GM04503 (cell line): ENCODE results near the gene IFI30.
"Not testable (repeated sequence)": the region's sequence is repeated elsewhere in the genome, so short reads cannot be mapped to it uniquely, and the experiment has no call there.

Experiments
- DNase-seq: peaks from one replicate; pipeline ENCODE4 v3.0.0-alpha.2; 2012; ENCODE audit warnings: low read depth

The IFI30 gene

DNA sequence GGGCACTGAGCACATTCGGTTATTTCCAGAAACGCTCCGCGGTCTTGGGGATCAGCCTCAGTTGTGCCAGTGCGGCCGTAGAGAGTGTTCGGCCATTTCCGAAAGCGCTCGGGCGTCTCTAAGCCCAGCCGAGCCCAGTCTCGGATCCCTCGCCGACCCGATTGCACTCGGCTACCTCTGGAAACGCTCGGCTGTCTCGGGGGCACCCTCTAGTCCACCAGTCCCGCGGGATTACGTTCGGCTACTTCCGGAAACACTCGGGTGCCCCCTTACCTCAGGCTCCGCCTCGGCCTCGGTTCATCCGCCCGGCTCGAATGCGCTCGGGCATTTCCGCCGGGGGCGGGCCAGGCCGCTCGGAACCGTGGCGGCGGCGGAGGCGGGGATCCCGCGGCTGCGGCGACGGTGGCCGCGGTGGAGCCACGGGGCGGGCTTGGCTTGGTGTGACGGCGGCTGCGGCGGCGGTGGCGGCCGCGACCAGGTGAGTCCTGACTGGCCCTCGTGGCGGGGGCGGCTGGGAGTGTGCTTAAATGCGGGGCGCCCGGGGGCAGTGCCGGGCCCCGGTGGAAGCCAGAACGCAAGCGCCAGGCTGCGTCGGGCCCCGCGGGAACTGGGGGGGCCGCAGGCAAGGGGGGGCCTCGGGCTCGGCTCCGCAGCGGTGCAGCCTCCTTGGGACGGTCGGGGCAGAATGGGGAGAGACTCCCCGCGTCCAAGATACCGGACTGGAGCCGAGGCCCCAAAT, 20.6 kb upstream of the IFI30 start, which contains the start of gene PIK3R2:
Gene PIK3R2 (plus strand): TSS at position 347 of the 739 bp plus-strand sequence. CDS start 2,717 bp downstream, outside the sequence.
- DNase-seq = peak; percentile 84

DNA sequence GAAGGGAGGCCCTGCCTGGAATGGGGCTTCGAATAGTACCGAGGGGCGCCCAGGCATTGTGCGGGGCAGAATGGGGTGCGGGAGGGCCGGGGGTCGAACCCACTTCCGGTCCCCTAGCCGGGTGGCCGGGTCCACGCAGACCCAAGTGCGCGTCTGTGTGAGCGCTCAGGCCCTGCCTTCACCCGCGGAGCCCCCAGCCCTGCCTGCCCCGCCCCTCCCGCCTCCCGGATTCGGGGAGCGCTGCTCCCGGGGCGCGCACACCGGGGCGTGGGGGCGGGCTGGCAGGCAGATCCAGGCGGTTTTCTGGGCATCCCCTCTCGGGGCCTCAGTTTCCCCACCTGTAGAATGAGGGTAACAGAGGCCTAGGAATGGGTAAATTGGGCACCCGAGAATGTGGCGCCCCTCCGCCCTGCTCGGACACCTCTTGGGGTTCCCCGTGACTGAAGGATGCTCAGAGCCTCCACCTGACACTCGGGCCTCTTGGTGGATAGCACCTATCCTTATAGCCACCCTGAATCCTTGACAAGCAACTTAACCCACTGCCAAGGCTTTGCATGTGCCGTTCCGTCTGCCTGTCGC, 20.0 kb upstream of the IFI30 start:
- DNase-seq = no peak

DNA sequence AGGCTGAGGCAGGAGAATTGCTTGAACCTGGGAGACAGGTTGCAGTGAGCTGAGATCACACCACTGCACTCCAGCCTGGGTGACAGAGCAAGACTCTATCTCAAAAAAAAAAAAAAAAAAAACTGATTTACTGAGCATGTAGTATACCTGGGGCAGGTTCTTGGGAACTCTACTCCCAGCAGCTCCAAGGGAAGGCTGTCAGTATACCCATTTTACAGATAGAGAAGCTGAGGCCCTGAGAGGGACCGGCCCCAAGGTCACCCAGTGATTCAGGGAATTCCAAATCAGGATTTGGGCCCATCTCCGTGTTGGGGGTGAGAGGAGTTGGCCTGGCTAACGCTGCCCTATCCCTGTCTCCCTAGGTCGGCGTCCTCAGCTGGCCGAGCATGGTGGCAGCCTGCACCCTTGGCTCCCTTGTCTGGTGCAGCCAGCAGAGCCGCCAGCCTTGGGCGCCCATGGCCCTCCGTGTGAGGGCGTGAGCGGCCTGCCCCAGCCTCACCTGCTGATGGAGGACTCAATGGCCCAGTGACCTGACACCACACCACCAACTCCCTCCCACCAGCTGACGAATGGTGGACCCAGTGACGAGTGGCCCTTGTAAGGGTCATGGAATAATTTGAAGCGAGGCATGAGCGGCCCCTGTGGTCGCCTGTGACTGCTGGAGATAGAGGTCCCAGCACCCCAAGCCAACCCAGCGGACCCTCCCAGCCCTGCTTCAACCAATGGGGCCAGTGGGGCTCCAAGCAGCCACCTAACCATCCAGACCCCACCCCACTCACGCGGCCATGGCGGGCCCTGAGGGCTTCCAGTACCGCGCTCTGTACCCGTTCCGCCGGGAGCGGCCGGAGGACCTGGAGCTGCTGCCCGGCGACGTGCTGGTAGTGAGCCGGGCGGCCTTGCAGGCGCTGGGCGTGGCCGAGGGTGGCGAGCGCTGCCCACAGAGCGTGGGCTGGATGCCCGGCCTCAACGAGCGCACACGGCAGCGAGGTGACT, 18.2 kb upstream of the IFI30 start:
- no peak for DNase-seq

DNA sequence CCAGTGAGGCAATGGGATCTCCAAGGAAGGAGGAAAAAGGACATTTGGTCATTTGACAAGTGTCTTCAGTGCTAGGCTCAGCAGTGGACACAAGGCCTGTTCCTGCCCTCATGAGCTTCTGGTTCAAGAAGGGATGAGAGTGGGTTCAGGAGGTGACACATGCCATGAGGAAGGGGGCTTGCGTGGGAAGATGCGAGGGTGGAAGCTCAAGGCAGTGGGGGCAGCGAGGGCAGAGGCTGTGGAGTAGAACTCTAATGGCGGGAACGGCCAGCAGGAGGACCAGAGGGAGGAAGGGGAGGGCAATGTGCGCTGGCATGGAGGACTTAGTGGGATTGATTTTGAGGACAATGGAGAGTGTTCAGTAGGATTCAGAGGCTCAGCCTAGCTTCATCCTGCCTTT, 17.3 kb upstream of the IFI30 start:
- no peak for DNase-seq

DNA sequence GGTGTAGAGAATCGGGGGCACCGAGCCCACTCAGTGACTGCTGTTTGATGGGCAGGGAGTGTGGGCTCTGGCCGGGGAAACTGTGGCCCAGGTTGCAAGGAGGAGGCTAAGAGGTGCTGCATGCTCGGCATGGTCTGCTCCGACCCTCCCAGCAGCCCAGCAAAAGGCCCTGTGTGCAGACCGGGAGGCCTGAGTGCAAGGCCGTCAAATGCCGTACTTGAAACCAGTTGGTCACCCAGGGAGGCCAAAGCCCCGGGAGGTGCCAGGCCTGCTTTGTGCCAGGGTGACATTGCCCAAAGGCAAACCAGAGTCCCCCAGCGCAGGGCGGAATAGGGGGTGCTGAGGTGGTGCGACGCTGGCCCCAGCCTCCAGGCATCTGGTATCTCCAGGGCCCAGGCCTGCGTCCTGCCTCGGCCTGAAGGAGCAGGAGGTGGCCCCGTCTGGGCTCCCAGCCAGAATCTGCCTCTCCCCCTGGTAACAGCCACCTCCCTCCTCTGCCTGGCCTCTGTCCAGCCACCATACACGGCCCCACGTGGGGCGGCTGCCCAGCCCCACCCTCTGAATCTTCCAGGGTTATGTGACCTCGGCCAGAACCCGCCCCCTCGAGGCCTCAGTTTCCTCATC, 16.7 kb upstream of the IFI30 start:
- peak; percentile 16 for DNase-seq

DNA sequence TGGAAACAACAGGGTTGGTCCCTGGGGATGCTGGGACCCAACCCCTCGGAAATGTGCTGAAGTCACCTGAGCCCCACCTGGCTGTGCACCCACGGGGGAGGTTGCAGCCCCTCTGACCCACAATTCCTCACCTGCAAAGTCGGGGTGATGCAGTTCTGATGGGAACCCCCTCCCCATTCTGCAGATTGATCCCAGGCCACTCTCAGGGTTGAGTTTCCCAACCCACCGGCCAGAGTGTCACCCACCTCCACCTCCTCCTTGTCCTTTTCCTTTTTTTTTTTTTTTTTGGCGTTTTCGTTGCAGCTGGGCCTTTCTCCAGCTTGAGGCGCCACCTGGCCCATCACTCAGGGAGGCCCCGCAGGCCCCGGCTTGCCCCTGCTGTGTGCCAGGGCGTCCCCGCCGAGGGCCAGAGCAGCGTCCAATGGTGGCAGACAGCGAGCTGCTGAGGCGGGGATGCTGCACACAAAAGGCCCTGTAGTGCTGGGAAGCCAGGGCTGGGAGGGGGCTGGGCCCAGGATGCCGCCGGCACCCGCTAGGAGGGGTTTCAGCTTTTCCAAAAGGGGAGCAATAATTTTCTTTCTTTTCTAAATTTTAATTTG, 16.0 kb upstream of the IFI30 start:
- DNase-seq = no peak

DNA sequence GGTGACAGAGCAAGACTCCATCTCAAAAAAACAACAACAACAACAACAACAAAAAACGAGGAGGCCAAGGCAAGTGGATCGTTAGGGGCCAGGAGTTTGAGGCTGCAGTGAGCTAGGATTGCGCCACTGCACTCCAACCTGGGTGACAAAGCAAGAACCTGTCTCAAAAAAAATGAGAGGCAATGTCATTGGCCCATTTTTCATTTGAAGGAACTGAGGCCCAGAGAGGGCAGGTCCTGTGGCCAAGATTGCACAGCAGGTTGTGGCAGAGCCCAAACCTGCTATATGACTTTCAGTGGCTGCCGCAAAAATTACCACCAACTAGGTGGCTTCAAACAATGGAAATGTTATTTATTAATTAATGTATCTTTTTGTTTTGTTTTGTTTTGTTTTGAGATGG, 15.1 kb upstream of the IFI30 start:
- DNase-seq = no peak

DNA sequence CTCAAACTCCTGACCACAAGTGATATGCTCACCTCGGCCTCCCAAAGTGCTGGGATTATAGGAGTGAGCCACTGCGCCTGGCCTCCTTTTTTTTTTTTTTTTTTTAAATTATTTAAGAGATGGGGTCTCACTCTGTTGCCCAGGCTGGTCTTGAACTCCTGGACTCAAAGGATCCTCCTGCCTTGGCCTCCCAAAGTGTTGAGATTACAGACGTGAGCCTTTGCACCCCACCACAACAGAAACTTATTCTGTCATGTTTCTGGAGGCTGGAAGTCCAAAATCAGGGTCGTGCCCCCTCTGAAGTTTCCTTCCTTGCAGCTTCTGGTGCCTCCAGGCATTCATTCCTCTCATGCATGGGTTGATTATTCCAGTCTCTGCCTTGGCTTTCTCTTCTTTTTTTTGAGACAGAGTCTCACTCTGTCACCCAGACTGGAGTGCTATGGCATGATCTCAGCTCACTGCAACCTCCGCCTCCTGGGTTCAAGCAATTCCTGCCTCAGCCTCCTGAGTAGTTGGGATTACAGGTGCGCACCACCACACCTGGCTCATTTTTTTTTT, 14.5 kb upstream of the IFI30 start:
- DNase-seq = not testable (repeated sequence)

DNA sequence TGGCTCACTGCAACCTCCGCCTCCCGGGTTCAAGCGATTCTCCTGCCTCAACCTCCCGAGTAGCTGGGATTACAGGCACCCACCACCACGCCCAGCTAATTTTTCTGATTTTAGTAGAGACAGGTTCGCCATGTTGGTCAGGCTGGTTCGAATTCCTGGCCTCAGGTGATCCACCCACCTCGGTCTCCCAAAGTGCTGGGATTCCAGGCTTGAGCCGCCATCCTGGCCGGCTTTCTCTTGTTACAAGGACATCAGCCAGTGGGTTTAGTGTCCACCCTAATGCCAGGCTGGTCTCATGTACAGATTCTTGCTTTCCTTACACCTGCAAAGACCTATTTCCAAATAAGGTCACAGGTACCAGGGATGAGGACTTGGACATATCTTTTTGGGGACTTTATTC, 13.8 kb upstream of the IFI30 start:
- no peak for DNase-seq

DNA sequence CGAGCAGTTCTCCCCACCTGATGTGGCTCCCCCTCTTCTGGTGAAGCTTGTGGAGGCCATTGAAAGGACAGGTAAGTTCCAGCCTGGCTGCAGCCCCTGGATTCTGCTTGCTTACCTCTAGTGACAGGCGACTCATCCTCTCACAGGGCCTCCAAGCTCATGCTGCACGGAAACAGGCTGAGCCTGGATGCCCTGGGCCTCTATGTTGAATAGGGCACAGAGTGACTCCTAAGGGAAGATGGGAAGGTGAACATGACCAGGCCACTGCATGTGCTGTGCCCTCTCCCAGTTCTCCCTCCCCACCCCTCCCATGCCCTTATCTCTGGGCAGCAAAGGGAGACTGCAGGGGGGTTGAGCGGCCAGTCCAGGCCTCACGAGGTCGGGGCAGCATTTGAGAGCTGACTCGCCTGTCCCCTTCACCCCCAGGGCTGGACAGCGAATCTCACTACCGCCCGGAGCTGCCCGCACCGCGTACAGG, 13.1 kb upstream of the IFI30 start:
- DNase-seq = no peak

DNA sequence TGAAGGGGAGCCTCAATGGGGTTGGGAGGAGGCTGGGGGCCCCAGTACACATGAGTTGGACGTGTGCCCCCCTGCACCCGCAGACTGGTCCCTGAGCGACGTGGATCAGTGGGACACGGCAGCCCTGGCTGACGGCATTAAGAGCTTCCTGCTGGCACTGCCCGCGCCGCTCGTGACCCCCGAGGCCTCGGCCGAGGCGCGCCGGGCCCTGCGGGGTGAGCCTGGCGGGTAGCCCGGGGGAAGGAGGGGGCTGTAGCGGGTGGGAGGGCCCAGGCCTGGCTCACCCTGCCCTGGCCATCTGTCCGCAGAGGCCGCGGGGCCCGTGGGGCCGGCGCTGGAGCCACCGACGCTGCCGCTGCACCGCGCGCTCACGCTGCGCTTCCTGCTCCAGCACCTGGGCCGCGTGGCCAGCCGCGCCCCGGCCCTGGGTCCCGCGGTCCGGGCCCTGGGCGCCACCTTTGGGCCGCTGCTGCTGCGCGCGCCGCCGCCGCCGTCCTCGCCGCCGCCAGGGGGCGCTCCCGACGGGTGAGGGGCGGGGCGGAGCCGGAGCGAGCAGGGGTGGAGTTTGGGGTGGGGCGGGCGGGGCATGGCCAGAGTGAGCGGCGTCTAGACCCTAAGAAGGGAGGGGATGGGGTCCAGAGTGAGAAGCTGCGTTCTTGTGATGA, 12.5 kb upstream of the IFI30 start:
- DNase-seq = no peak

DNA sequence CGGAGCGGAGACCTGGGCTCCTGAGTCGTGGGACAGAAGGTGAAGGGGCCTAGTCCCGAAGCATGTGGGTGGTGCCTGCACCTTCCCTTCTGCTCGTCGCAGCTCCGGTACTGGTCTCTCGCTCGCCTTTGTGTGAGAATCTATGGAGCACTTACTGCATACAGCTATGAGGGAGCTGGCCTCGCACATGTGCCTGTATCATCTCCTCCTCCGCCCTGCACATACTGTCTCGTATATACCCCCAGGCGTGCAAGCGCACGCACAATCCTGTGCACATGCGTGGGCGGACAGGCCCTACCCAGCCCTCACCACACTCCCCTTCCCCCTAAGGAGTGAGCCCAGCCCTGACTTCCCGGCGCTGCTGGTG, 12.0 kb upstream of the IFI30 start:
- DNase-seq = no peak

DNA sequence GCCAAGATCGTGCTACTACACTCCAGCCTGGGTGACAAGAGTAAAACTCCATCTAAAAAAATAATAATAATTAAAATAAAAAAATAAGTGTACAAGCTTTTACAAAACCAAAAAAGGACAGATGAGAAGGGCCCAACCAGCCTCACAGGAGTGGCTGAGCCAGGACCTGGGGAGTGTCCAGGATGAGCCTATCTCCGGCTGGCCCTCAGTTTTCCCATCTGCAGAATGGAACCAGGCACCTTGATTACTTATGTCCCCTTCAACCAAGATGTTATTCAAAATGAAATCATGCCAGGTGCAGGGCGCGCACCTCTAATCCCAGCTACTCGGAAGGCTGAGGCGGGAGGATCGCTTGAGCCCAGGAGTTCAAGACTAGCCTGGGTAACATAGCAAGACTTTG, 9.5 kb upstream of the IFI30 start:
- no peak for DNase-seq

DNA sequence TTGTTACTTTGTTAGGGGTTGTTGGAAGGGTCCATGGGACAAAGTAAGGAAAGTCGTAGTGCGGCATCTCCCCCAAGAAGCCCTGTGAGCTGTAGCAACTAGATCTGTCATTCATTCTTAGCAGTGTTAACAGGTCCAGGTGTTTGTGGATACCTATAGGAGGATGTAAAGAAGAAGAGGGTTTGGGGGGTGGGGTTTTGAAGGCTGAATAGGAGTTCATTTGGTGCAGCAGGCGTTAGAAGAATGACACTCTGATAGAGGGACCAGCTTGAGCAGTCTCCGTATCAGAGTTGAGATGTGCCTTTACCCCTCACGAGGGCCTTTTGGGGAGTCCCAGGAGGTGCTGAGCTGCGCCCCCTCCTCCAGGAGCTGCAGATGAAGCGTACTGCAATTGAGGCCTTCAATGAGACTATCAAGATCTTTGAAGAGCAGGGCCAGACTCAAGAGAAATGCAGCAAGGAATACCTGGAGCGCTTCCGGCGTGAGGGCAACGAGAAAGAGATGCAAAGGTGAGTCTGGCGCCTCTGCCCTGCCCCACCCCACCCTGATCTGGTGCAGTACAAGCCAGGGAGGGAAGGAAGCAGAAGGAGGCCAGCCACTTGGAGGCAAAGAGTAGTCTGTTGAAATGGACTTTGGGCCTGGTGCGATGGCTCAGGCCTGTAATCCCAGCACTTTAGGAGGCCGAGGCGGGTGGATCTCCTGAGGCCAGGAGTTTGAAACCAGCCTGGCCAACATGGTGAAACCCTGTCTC, 7.6 kb upstream of the IFI30 start:
- no peak for DNase-seq

DNA sequence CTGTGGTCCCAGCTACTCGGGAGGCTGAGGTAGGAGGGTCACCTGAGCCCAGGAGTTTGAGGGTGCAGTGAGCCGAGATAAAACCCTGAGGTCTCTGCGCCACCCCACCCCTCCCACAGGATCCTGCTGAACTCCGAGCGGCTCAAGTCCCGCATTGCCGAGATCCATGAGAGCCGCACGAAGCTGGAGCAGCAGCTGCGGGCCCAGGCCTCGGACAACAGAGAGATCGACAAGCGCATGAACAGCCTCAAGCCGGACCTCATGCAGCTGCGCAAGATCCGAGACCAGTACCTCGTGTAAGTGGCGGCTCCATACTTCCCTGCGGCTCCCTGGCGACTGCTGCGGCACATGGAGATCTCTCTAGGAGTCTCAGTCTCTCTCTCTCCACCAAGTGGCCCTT, 6.6 kb upstream of the IFI30 start:
- no peak for DNase-seq

DNA sequence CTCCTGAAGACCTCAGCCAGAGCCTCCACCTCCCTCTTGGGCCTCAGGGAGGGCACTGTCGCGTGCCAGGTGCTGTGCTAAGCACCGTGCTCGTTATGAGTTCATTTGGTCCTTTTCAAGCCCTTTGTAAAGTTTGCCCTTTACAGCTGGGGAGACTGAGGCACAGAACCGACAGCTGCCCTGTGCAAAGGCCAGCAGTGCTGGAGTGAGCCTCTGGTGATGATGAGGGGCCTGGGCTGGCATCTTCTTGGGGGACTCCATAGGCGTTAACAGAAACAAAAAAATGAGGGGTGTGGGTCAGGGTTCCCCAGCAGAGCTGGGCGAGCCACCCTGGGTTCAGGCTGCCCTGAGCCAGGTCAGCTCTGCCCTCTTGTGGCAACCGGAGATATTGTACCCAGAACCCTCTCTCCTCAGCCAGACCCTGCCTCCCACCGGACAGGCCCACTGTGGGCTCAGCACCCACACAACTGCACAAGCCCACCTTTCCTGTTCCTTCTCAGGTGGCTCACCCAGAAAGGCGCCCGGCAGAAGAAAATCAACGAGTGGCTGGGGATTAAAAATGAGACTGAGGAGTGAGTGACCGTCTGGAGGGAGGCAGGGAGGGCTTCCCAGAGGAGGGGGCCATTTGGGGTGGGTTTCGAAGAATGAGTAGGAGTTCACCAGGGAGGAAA, 5.5 kb upstream of the IFI30 start:
- DNase-seq = no peak

DNA sequence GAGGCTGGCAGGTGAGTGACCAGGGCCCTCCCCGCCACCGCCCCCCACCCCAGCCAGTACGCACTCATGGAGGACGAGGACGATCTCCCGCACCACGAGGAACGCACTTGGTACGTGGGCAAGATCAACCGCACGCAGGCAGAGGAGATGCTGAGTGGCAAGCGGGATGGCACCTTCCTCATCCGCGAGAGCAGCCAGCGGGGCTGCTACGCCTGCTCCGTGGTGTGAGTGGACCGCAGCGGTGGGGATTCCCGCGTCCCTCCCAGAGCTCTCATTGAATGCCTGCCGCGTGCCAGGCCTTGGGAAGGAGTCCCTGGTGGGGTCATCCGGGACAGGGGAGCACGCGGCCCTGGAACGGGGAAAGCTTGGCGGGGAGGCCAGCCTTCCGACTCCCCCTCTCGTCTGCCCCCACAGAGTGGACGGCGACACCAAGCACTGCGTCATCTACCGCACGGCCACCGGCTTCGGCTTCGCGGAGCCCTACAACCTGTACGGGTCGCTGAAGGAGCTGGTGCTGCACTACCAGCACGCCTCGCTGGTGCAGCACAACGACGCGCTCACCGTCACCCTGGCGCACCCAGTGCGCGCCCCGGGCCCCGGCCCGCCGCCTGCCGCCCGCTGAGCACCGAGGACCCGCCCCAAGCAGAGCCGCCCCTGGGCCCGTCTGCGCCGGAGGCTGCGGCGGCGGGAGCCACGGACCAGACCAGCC, 4.8 kb upstream of the IFI30 start:
- no peak for DNase-seq

DNA sequence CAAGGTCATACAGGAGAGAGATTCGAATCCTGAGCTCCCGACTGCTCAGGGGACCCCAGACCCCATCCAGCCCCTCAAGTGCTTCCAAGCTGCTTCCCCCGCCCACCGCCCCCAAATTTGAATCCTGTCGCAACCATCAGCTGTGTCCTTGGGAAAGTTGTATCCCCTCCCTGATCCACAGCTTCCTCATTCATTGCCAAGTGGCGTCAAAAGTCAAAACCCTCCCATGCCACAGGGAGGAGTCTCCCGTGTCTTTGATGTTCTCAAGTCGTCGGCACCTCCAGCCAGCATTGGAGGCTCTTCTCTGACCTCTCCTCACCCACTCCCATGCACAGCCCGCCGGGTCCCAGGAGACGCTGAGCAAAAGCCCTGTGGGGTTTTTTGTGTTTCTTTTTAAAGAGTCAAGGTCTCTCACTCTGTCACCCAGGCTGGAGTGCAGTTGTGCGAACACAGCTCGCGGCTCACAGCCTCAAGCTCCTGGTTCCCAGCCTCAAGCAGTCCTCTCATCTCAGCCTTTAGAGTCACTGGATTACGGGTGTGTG, 2.8 kb upstream of the IFI30 start:
- DNase-seq = no peak
